Heart right ventricle (tissue), 16 donors: Measurements from ENCODE around the gene STOML2. TPM values are rescaled to one million over a fixed set of nuclear protein-coding genes. Genes with fewer than 3 reads are reported as not detected.
A peak's percentile ranks its signal among the peaks of the same experiment; 100 is the strongest.

Source experiments
- ATAC-seq, 8 donors: fragments of 200-7000 bp; cut with Tn5 transposase; one replicate each; pipeline ENCODE4 v1.9.1; 2020; ENCODE audit warnings: mild to moderate bottlenecking in 8 of 8, moderate library complexity in 8 of 8, moderate number of reproducible peaks in 1 of 8
- DNase-seq, 2 donors: peaks; one replicate each; pipeline ENCODE4 v3.0.0-alpha.2; 2020
- H3K27ac ChIP-seq, 10 donors: fragments of 200-600 bp; sonication (generic) in 2 of 10; one replicate each; pipeline versions ENCODE4 v1.5.0 to v1.8.0; 2020 to 2022; ENCODE audit warnings: mild to moderate bottlenecking in 3 of 10
- H3K27me3 ChIP-seq, 7 donors: fragments of 200-600 bp; one replicate each; pipeline ENCODE4 v1.8.0; 2021 to 2022; ENCODE audit warnings: mild to moderate bottlenecking in 2 of 7
- H3K36me3 ChIP-seq, 9 donors: fragments of 200-600 bp; sonication (generic) in 1 of 9; one replicate each; pipeline versions ENCODE4 v1.5.0 to v1.8.0; 2020 to 2022; ENCODE audit warnings: mild to moderate bottlenecking in 2 of 9
- H3K4me1 ChIP-seq, 9 donors: fragments of 200-600 bp; sonication (generic) in 1 of 9; one replicate each; pipeline versions ENCODE4 v1.5.0 to v1.8.0; 2020 to 2022; ENCODE audit warnings: mild to moderate bottlenecking in 4 of 9
- H3K4me3 ChIP-seq, 10 donors: fragments of 200-600 bp; sonication (generic) in 2 of 10; one replicate each; pipeline versions ENCODE4 v1.5.0 to v1.8.0; 2020 to 2022; ENCODE audit warnings: mild to moderate bottlenecking in 7 of 10, moderate library complexity in 2 of 10
- H3K9me3 ChIP-seq, 11 donors: fragments of 200-600 bp in 10 of 11; sonication (generic) in 2 of 11; one replicate each; pipeline versions ENCODE4 v1.5.0 to v1.8.0; 2013 to 2022; ENCODE audit warnings: mild to moderate bottlenecking in 2 of 11, control low read depth in 1 of 11, moderate library complexity in 1 of 11
- WGBS, 2 donors: extraction: QIAGEN DNeasy Blood & Tissue Kit; methylation state at CpG; one replicate each; pipeline ENCODE4 v1.1.7; 2013; ENCODE audit warnings: inconsistent platforms in 1 of 2; 5-methylcytosine and 5-hydroxymethylcytosine counted together
- intact Hi-C, 10 donors: fragments of 100-400 bp; cut with DNase I; formaldehyde crosslinking; loops; one replicate each; pipeline versions ENCODE4 v1.11.1 to v1.14.2; 2022
- polyA plus RNA-seq, 2 donors: library from polyadenylated mRNA; stranded (reverse); fragments of 200-250 nt; gene quantifications; one replicate each; pipeline ENCODE4 v1.2.3, GENCODE V29; 2013
- total RNA-seq, 10 donors: library from RNA; stranded (reverse); fragmentation: NEBNext Ultra II Directional in 3 of 10; extraction: Animal tissue kit (Norgen Biotek cat#: 25700) in 3 of 10; gene quantifications; one replicate each; pipeline versions ENCODE4 v1.2.1 to v1.2.4, GENCODE V29; 2021 to 2023
- TF ChIP-seq, protein P1 (sequence below), 9 donors: fragments of 200-600 bp; sonication (generic) in 2 of 9; IDR thresholded peaks; one replicate each; pipeline versions ENCODE4 v1.5.0 to v1.8.0; 2021 to 2022; ENCODE audit warnings: antibody characterized with exemption in 9 of 9, mild to moderate bottlenecking in 5 of 9, moderate library complexity in 1 of 9
- donor health status: Arrhythmogenic right ventricular cardiomyopathy.
- donor health status: ischemic (EF 13 %, LVEDD 7.1; RV severe dilation, severe dysfunction).
- donor health status: healthy with polysubstance abuse.
- donor health status: DM: no; HTN: yes; CAD: no.
- donor health status: DM: no; HTN: no; CAD: no.
- donor health status: ischemic (EF 25% LVEDD 6.9; RV normal size, moderate dysfunction).
- donor health status: ischemic (EF 25% LVEDD 5.7; RV mildly dilated, moderate dysfunction).
- donor health status: healthy.
- donor health status: DM: yes; HTN: yes; CAD: no.
- donor health status: Ischemic cardiomyopathy.
- donor health status: ischemic (EF 35%, LVEDD 5.7; RV mildly dilated, moderate dysfunction).
- donor health status: nonischemic (EF 11% LVEDD 7.7; RV severe dilation, severe dysfunction).
- donor health status: DM: yes; HTN: yes; CAD: no.
- donor health status: PGD.
- donor health status: ischemic (EF 29% LVEDD 5.4; RV normal size, mild dysfunction).
- donor health status: nonischemic (EF 23%, LVEDD 6.1; RV moderate dilation, normal function).

The STOML2 gene
- total and polyA plus RNA-seq, 12 donors: 43.7 to 153 (median 127) TPM

DNA sequence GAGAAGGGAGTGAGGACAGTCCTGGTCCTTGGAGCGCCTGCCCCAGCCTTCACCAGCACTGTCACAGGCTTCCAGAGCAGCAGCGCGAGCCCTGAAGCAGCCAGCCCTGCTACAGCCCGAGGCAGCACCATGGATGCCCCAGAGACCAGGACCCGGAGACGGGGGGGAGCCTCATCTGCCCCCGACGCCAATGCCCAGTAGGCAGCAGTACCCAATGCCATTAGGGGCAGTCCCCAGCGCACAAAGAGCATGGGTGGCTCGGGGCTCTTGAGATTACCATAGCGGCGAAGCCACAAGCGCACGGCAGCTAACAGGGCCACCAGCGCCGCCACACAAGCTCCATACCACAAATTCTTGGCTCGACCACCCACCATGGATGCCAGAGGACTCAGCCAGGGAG lies 11.4 kb downstream of the STOML2 start:
- ATAC-seq: no peak

DNA sequence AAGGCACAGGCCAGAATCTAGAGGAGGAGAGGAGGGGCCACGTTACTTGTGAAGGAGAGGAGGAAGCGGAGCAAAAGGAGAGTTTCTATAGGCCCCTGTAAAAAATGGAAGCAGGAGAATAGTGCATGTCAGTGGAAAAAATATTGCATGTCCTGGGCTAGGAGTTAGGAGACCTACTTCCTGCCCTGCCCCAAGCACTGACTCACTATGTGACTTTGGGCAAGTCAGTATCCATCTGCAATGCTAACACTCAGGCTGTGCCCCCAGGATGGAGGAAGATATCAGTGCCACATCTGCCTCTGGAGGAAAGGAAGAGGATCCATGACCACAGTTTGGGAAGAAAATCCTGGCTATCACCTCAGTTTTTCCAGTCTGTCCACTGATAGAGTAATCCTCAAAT lies 13.5 kb downstream of the STOML2 start:
- no peak overlapping the region for H3K27ac ChIP-seq
- intact Hi-C loops: no loop called here
- ATAC-seq (no peak), DNase-seq (no peak)
- no peak overlapping the region for H3K4me3 ChIP-seq
- no peaks in the 10 kb centered on the region for H3K4me1 ChIP-seq
- peaks cover 0 to 99% (median 48%) of the 10 kb centered on the region in 9 donors for H3K36me3 ChIP-seq
- 94 to 100% methylated on average over 2 of the region's 2 CpGs for WGBS, 2 donors
- TF ChIP-seq, protein P1, sequence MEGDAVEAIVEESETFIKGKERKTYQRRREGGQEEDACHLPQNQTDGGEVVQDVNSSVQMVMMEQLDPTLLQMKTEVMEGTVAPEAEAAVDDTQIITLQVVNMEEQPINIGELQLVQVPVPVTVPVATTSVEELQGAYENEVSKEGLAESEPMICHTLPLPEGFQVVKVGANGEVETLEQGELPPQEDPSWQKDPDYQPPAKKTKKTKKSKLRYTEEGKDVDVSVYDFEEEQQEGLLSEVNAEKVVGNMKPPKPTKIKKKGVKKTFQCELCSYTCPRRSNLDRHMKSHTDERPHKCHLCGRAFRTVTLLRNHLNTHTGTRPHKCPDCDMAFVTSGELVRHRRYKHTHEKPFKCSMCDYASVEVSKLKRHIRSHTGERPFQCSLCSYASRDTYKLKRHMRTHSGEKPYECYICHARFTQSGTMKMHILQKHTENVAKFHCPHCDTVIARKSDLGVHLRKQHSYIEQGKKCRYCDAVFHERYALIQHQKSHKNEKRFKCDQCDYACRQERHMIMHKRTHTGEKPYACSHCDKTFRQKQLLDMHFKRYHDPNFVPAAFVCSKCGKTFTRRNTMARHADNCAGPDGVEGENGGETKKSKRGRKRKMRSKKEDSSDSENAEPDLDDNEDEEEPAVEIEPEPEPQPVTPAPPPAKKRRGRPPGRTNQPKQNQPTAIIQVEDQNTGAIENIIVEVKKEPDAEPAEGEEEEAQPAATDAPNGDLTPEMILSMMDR (IDR thresholded peaks at IDR 0.05): no peak
- no peaks in the 10 kb centered on the region for H3K27me3 ChIP-seq
- no peaks in the 10 kb centered on the region for H3K9me3 ChIP-seq

More for the DNA sequence above, 11.4 kb downstream of the STOML2 start:
- TF ChIP-seq, protein P1 (IDR thresholded peaks at IDR 0.05): no peak
- no peak for DNase-seq
- Histone ChIP-seq H3K9me3 (no peaks in the 10 kb centered on the region), H3K27ac (no peak overlapping the region), H3K4me1 (peaks cover 0 to 14% (median 8%) of the 10 kb centered on the region in 9 donors), H3K27me3 (no peaks in the 10 kb centered on the region), H3K36me3 (peaks cover 0 to 83% (median 48%) of the 10 kb centered on the region in 9 donors), H3K4me3 (no peak overlapping the region)
- intact Hi-C loops: loop anchor here in 4 of 10 donors (10.0 kb wide), 3 partner anchors 107 to 197 kb away; partner anchors contain the start of gene DNAJB5 (in 1 of the 4)
- 94 to 96% methylated on average over 17 of the region's 17 CpGs for WGBS, 2 donors

DNA sequence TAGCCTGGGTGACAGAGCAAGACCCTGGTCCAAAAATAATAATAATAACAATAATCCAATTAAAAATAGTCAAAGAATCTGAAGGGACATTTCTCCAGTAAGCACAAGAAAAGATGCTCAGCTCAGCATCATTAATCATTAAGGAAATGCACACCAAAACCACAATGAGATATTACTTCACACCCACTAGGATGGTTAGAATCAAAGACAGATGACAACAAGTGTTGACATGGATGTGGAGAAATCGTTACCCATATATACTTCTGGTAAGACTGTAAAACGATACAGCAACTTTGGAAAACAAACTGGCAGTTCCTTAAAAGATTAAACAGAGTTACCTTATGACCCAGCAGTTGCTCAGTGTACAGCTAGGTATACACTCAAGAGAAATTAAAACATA lies 17.9 kb downstream of the STOML2 start:
- peaks cover 0 to 7% (median 3%) of the 10 kb centered on the region in 9 donors for H3K4me1 ChIP-seq
- intact Hi-C loops: no loop called here
- DNase-seq (no peak), ATAC-seq (no peak)
- TF ChIP-seq, protein P1 (IDR thresholded peaks at IDR 0.05): no peak
- no peaks in the 10 kb centered on the region for H3K27me3 ChIP-seq
- no peak overlapping the region for H3K27ac ChIP-seq
- no peaks in the 10 kb centered on the region for H3K9me3 ChIP-seq
- H3K4me3 ChIP-seq: no peak overlapping the region
- WGBS, 2 donors: 81 to 91% methylated on average over 2 of the region's 2 CpGs
- peaks cover 0 to 56% (median 18%) of the 10 kb centered on the region in 9 donors for H3K36me3 ChIP-seq

DNA sequence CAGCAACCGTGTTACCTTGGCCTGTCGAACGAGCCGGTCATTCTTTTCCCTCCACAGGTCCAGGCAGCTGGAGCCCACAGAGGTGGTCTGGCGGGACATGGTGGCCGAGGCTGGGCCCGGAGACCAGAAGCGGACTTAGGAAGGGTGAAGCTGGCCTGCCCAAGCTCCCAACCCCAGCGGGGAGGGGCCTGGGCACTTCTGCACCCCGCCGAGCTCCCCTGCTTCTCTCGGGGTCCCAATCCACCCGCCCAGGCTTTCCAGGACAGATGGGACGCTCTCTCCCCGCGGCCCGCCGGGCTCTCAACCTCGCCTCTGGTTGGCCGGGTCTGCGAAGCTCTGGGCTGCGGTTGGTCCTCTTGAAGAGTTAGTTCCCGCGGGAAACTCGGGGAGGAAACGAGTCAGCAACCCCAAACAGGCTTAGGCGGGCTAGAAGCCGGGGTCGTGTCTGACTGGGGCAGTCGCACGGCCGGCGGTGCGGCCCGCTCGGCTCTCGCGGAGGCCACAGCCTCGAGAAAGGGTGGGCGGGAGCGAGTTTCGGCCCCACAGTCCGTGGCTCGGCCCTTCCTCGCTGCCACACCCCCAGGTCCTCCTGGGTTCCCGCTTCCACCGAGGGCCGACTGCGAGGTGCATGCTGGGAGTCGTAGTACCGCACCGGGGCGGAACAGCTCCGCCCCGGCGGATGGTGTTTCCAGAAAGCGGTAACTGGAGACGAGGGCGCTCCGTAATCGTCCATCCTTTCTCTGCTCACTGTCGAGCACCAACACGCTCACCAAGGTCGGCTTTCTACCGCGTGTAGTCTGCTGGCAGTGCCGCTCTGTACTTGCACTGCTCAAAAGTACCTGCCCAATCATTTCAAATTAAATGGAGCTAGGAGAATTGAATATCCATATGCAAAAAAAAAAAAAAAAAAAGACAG lies 23.2 kb downstream of the STOML2 start, which contains the start of gene FANCG:
Gene FANCG, minus strand, starts transcription at position 517 of the 916 bp plus-strand sequence. Its CDS starts 418 bp downstream, at position 99.
- 0 to 1% methylated on average over 67 of the region's 67 CpGs for WGBS, 2 donors
- Histone ChIP-seq H3K9me3 (no peaks in the 10 kb centered on the region), H3K36me3 (peaks cover 0 to 25% (median 0%) of the 10 kb centered on the region in 9 donors), H3K4me1 (peaks cover 0 to 23% (median 14%) of the 10 kb centered on the region in 9 donors), H3K4me3 (peak within 1 kb of the TSS; percentile 36 to 88 (median 71)), H3K27me3 (no peaks in the 10 kb centered on the region), H3K27ac (peak within 1 kb of the TSS; percentile 12 to 83 (median 64))
- intact Hi-C loops: loop anchor here in 1 of 10 donors (10.0 kb wide), 1 partner anchor 85 kb away; no protein-coding TSS in a partner anchor
- peak; percentile 96 to 98 (median 98) for ATAC-seq
- peak; percentile 90 to 91 for DNase-seq
- TF ChIP-seq, protein P1 (IDR thresholded peaks at IDR 0.05): peak in 1 of 9 donors; percentile 20
